GM18517 (cell line): ENCODE results near the gene RNF220.
"Not testable (repeated sequence)": the region's sequence is repeated elsewhere in the genome, so short reads cannot be mapped to it uniquely, and the experiment has no call there.

Source experiments
- ATAC-seq: cut with Tn5 transposase; IDR thresholded peaks from one replicate; pipeline ENCODE4 v1.9.1; 2021; ENCODE audit warnings: mild to moderate bottlenecking, moderate library complexity; ENCODE audit not compliant: unreplicated experiment

RNF220 gene

DNA sequence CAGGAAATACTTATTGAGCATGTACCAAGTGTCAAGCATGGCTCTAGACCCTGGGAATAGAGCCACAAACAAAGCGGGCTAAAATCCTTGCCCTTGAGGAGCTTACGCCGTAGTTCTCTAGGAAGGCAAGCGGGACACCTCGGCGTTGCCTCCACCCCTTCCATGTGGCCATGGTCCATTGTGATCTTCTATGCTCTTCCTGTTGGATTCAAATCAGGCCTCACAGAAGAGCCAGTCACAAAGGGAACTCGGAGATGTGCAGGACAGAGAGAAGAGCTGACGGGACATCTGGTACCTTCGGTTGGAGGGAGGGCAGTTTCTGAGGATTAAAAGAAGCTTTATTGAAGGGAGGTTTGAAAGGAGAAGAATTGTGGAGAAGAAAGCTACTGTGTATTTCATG lies 139.9 kb downstream of the RNF220 start:
- no peak for ATAC-seq

- ATAC-seq = no peak
Observed at GRCh38 chr1:44545961-44546360, 140.9 kb downstream of the RNF220 start.

GRCh38 chr1:44546403-44547053 lies 141.5 kb downstream of the RNF220 start:
- ATAC-seq = no peak

DNA sequence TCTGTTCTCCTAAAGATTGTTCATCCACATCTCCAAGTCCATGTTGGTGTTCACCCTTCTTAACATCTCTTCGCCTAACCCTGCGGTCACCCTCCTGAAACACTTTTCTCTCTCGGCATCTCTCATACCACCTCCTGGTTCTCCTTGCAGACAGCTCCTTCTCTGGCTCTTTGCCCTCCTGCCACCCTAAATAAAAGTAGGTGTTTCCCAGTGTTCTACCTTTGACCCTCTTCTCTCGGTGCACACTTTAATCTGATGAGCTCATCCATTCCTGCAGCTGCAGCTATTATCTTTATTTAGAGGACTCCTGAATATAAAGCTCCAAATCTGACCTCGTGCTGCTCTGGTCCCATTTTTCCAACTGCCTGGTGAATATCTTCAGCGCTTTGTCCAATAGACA lies 142.3 kb downstream of the RNF220 start:
- ATAC-seq = no peak

DNA sequence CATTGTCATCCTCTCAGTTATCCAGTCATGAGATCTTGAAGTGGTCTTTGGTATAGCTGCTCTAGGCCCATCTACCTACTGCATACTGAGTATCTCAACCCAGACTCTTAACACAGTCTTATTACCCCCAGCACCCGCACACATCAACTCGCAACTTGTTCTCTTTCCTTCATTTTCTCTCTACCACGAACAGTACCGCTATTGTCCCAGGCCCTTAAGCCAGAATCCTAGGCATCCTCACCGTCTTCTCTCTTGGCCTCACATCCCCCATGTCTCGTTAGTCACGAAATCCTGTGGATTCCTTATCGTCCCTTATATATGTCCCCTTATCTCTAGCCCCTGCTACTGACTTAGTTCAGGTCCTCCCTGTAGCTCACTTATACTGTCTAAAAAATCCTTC lies 142.8 kb downstream of the RNF220 start:
- no peak for ATAC-seq

- no peak for ATAC-seq
Observed at GRCh38 chr1:44549510-44549909, 144.5 kb downstream of the RNF220 start.

DNA sequence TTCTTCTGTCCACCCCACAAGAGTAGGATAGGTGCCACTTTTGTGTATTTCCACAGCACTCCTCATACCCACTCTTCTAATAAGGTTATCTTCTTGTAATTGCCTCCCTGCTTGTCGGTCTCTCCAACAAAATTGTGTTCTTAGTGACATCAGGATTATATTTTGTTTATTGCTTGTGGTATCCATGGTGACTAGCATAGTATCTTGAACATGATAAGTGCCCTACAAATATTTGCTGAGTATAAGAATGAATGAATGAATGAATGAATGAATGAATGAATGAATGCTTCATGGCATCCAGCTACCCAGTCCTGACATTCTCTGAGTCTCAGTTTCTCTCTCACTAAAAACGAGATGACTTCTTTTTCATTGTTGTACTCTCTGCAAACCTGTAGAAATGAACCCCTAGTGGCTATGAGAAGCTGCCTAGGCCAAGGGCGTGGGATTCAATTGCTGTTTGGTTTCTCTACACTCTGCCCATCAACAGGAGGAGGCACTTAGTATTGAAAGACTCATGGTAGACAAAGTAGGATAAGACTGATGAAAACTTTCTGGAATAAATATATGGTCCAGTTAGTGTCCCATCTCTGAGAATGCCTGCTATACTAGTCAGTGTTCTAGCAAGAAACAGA lies 148.2 kb downstream of the RNF220 start:
- ATAC-seq = no peak

- no peak for ATAC-seq
Observed at GRCh38 chr1:44553771-44554170, 148.7 kb downstream of the RNF220 start.

- no peak for ATAC-seq
Observed at GRCh38 chr1:44554706-44555105, 149.7 kb downstream of the RNF220 start.

DNA sequence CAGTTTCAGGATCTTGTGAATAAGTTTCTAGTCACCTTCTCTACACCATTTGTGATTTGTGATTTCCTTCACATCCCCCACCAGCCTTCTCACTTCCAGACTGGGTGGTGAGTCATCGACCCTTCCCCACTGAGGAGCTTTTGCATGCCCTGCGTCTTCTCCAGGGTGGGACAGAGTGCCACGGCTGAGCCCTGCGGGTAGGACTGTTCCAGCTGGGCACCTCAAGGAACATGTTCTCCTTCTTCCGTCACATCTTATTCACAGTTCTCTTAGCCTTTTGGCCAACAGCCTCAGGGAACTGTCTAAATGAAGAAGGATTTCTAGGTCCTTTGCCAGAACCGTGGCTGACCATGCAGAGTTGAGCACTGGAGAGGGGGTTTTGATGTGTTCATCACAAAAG lies 152.7 kb downstream of the RNF220 start:
- ATAC-seq = no peak

- ATAC-seq = no peak
Observed at GRCh38 chr1:44558883-44559282, 153.8 kb downstream of the RNF220 start.

DNA sequence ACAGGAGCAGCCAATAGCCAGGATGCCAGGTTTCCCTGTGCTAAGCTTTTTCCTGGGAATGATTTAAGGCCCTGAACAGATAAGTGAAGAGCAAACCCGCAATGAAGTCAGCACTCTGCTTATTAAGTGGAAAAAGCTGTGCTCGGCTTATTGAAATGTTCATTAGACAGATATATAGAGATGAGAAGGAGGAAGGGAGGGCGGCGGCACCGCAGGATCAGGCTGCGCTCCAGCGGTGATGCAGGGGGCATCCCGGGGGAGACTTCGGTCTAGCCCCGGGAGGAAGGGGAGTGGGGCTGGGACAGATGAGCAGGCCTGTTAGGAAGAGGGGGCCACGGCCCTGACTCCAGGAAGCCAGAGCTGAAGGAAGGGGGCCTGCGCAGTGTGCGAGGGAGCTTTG lies 154.3 kb downstream of the RNF220 start:
- no peak for ATAC-seq

GRCh38 chr1:44559913-44560312 lies 154.9 kb downstream of the RNF220 start:
- no peak for ATAC-seq

DNA sequence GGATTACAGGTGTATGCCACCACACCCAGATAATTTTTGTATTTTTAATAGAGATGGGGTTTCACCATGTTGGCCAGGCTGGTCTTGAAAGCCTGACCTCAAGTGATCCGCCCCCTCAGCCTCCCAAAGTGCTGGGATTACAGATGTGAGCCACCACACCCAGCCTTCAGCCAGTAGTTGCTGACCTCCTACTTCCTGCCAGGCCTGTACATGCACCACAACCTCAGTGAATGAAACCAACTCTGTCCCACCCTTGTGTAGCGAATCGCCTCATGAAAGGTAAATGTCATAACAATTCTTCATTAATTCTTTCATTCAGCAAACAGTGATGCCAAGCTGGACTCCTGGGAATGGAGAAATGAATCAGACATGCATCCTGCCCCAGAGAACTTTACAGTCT lies 155.6 kb downstream of the RNF220 start:
- not testable (repeated sequence) for ATAC-seq

- no peak for ATAC-seq
Observed at GRCh38 chr1:44565259-44565750, 160.2 kb downstream of the RNF220 start.

DNA sequence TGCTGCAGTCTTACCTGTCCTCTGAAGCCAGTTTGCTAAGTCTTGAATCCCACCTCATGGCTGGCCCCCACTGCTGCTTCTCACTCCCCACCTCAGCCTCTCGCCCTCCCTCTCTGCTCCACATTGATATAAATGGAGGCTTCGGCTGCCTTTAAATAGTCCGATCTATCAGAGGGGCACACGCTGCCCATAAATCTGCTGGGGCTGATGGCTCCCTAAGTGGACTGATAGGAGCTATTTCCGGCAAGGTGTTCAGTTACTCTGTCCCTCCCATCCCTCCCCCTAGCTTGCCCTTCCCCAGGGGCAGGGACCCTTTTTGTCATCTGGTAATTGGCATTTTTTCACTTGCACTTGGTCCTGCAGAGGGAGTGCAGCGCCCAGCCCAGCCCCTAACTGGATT lies 160.8 kb downstream of the RNF220 start:
- no peak for ATAC-seq

DNA sequence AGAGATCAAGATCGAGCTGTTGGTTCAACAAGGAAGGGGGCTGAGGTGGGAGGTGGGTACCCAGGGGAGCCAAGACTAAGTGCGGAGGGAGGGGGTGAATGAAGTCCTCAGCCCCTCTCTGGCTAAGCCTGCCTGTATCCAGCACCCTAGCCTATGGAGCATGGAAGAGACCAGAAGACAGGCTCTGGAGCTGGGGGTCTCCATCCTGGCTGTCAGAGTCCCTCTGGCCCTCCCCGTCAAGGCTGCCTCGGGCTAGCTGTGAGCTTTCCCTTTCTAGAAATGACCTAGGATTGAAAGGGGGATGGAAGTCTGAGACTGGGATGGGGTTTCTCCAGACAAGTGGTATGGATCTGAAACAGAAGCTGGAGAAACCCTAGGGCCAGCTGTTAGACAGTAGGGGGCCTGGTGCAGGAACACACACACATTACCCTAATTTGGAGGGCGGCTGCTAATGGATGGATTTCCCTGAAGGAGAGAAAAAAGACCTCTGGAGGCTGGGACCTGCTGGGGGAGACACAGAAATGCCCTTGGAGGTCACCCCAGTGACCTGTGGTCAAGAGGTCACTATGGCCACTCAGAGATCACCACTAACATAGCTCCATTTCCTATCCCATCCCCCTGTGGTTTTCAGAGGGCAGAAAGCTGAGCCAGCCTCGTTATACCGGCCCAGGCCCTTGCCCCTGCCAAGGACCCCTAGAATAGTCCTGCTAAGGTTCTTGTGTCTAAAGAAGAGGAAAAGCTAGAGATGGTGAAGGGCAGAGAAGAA lies 161.4 kb downstream of the RNF220 start:
- ATAC-seq = no peak

DNA sequence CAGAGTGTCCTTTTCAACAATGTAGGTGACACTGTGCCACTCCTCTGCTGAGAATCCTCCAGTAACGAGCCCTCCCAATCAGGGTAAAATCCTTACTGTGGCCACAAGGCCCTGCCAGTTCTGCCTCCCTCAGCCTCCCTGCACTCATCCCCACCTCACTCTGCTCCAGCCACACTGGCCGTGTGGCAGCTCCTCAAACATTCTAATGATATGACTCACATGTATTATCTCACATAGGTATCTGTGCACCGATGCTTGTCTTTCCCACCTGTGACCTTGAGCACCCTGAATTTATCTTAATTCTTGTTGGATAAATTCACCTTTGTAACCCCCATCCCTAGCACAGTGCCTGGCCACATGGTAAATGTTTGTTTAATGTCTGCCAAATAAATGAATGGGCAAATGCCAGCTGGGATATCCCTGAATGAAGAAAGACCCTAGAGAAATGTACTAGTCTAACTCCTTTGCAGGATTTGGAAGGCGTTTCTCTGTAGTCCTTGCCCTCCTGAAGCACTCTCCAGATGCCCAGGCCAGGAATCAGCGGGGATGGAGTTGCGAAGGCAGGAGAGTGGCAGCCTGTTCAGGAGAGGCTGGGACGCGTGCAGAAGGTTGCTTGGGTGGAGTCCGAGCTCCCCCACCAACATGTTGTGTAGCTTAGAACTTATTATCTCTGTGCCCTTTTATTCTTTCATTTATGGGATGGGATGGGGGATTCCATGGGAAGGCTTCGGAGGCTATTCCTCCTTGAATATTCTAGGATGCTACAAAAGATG lies 163.3 kb downstream of the RNF220 start:
- no peak for ATAC-seq

- no peak for ATAC-seq
Observed at GRCh38 chr1:44569491-44569890, 164.4 kb downstream of the RNF220 start.

DNA sequence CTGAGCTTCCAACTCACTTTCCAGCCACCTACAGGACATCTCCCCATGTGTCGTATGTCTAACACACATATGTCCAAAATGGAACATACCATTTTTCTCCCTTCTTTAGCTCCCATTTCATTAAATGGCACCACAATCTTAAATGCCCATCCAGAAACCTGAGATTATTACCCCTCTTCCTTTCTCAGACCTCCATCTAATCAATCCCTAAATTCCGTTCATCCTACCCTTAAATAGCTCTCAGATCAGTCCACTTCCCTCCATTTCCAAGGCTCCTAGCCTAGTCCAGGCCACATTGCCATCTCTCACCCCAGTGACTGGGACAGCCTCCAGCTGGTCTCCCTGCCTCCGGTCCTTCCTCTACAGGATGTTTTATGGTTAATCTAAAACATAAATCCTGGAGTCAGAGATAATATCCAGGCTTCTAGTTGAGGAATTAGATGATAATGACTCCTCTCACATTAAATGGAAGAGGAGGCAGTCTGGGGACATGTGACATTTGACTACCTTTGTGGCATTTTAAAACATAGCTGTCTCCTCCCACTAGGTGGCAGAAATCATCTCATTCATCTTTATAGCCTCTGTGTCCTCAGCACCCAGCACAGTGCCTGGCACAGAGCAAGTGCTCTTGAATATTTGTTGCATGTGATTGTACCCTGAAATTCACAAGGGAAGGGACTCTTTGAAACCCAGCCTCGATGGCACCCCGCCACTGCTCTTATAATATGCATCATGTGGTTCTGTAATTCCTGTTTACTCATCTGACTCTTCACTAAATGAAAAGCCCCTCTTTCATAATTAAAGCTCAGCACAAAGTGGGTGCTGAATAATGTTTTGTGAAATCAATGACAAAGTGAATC lies 166.9 kb downstream of the RNF220 start:
- no peak for ATAC-seq

GRCh38 chr1:44572572-44572879 lies 167.5 kb downstream of the RNF220 start:
- no peak for ATAC-seq
